GM19372 (cell line): ENCODE data around the gene CCDC158.
"Not testable (repeated sequence)": the region's sequence is repeated elsewhere in the genome, so short reads cannot be mapped to it uniquely, and the experiment has no call there.

ENCODE experiments used
- ATAC-seq: cut with Tn5 transposase; IDR thresholded peaks from one replicate; pipeline ENCODE4 v1.9.1; 2021; ENCODE audit warnings: mild to moderate bottlenecking, low read depth, moderate library complexity; ENCODE audit not compliant: unreplicated experiment

Gene CCDC158

GRCh38 chr4:76374798-76375197, 46.1 kb downstream of the CCDC158 start:
- ATAC-seq: no peak

GRCh38 chr4:76373919-76374552, 46.9 kb downstream of the CCDC158 start:
- ATAC-seq: no peak

- ATAC-seq: no peak
Measured at GRCh38 chr4:76366737-76367136, 54.2 kb downstream of the CCDC158 start.

- ATAC-seq: no peak
Measured at GRCh38 chr4:76365636-76366035, 55.3 kb downstream of the CCDC158 start.

- ATAC-seq: no peak
Measured at GRCh38 chr4:76364763-76365162, 56.2 kb downstream of the CCDC158 start.

GRCh38 chr4:76363556-76364290, 57.2 kb downstream of the CCDC158 start:
- ATAC-seq: no peak

- ATAC-seq: no peak
Measured at GRCh38 chr4:76361689-76362412, 59.1 kb downstream of the CCDC158 start.

- not testable (repeated sequence) for ATAC-seq
Measured at GRCh38 chr4:76359881-76360466, 61.0 kb downstream of the CCDC158 start.

GRCh38 chr4:76357981-76358380, 63.0 kb downstream of the CCDC158 start:
- no peak for ATAC-seq

GRCh38 chr4:76354517-76355473, 66.1 kb downstream of the CCDC158 start:
- no peak for ATAC-seq

GRCh38 chr4:76342803-76343202, 78.1 kb downstream of the CCDC158 start:
- no peak for ATAC-seq

- no peak for ATAC-seq
Measured at GRCh38 chr4:76342191-76342590, 78.8 kb downstream of the CCDC158 start.

- ATAC-seq: no peak
Measured at GRCh38 chr4:76341063-76341462, 79.9 kb downstream of the CCDC158 start.

- no peak for ATAC-seq
Measured at GRCh38 chr4:76339364-76339763, 81.6 kb downstream of the CCDC158 start.

- no peak for ATAC-seq
Measured at GRCh38 chr4:76334885-76335284, 86.1 kb downstream of the CCDC158 start.

- no peak for ATAC-seq
Measured at GRCh38 chr4:76326515-76326914, 94.4 kb downstream of the CCDC158 start.

- ATAC-seq: no peak
Measured at GRCh38 chr4:76325072-76325471, 95.9 kb downstream of the CCDC158 start.

GRCh38 chr4:76322236-76322635, 98.7 kb downstream of the CCDC158 start:
- no peak for ATAC-seq

GRCh38 chr4:76316131-76316530, 104.8 kb downstream of the CCDC158 start:
- ATAC-seq: no peak
